GM06990 (cell line): Measurements from ENCODE around the gene SBK1.
"Not testable (repeated sequence)": the region's sequence is repeated elsewhere in the genome, so short reads cannot be mapped to it uniquely, and the experiment has no call there.

Source experiments
- DNase-seq: peaks from one replicate; pipeline ENCODE4 v3.0.0-alpha.2; 2011; ENCODE audit not compliant: insufficient read length; ENCODE audit errors: extremely low read depth
- H3K27me3 ChIP-seq: replicated peaks from 2 replicates; pipeline ENCODE4 v1.6.0; 2011; ENCODE audit warnings: low read length; ENCODE audit not compliant: control insufficient read depth, insufficient read depth
- H3K36me3 ChIP-seq: 2 replicates; pipeline ENCODE4 v1.5.1; 2011; ENCODE audit warnings: low read length; ENCODE audit not compliant: control insufficient read depth, insufficient read depth
- H3K4me3 ChIP-seq: replicated peaks from 2 replicates; pipeline ENCODE4 v1.5.1; 2011; ENCODE audit warnings: low read depth, mild to moderate bottlenecking, control low read depth, low read length
- TF ChIP-seq, protein P1 (sequence below): IDR thresholded peaks from 2 replicates; pipeline ENCODE4 v1.5.1; 2011; ENCODE audit warnings: low read length, control low read depth, mild to moderate bottlenecking, inconsistent platforms; ENCODE audit not compliant: insufficient read depth, poor library complexity, severe bottlenecking

The SBK1 gene

GRCh38 chr16:28321700-28322411 lies 29.5 kb downstream of the SBK1 start:
- no peak for DNase-seq
- H3K36me3 ChIP-seq, result no peaks in the 10 kb centered on the region

DNA sequence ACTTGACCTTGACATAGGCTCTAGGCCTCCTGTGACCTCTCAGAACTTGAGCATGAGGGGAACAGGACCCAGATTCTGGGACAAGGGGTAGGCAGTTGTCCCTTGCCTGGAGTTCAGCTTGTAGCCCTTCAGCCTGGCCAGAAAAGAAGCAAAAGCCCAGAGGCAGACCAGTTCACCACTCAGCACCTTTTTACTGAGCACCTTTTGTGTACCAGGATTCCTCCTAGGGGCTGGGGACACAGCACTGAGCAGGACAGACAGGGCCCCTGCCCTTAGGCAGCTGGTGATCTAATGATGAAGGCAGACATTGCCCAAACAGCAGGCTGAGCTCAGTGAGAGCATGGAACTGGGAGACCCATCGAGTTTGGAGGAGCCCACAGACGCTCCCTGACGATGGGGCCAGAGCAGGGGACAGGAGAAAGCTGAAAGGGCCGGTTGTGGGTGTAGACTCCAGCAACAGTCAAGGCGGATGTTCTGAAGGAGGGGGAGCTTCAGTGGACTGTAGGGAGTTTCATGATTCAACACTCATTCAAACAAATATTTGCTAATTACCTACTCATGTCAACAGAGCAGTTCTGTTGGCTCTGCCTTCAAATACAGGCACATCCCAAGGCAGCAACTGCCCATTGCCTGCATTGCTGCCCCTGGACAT lies 32.0 kb downstream of the SBK1 start:
- Histone ChIP-seq H3K4me3 (no peak overlapping the region), H3K36me3 (no peaks in the 10 kb centered on the region), H3K27me3 (no peaks in the 10 kb centered on the region)
- no peak for DNase-seq
- TF ChIP-seq, protein P1, sequence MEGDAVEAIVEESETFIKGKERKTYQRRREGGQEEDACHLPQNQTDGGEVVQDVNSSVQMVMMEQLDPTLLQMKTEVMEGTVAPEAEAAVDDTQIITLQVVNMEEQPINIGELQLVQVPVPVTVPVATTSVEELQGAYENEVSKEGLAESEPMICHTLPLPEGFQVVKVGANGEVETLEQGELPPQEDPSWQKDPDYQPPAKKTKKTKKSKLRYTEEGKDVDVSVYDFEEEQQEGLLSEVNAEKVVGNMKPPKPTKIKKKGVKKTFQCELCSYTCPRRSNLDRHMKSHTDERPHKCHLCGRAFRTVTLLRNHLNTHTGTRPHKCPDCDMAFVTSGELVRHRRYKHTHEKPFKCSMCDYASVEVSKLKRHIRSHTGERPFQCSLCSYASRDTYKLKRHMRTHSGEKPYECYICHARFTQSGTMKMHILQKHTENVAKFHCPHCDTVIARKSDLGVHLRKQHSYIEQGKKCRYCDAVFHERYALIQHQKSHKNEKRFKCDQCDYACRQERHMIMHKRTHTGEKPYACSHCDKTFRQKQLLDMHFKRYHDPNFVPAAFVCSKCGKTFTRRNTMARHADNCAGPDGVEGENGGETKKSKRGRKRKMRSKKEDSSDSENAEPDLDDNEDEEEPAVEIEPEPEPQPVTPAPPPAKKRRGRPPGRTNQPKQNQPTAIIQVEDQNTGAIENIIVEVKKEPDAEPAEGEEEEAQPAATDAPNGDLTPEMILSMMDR, result no peak

More at GRCh38 chr16:28321700-28322411, 29.5 kb downstream of the SBK1 start:
- Histone ChIP-seq H3K27me3 (no peaks in the 10 kb centered on the region; the same call in 1 of the 2 replicates), H3K4me3 (no peak overlapping the region)
- TF ChIP-seq, protein P1, result peak; percentile 92

DNA sequence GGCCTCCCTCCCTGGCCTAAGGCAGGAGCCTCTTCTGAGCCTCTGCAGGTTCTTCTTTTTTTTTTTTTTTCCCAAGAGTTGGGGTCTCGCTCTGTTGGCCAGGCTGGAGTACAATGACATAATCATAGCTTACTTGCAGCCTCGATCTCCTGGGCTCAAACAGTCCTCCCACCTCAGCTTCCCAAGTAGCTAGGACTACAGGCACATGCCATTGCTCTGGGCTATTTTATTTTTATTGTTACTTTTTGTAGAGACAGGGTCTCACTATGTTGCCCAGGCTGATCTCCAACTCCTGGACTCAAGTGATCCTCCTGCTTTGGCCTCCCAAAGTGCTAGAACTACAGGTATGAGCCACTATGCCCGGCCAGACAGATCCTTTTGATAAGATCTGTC lies 32.6 kb downstream of the SBK1 start:
- TF ChIP-seq, protein P1, result no peak
- DNase-seq, result no peak
- no peaks in the 10 kb centered on the region for H3K27me3 ChIP-seq
- H3K36me3 ChIP-seq, result no peaks in the 10 kb centered on the region
- H3K4me3 ChIP-seq, result no peak overlapping the region

- Histone ChIP-seq H3K4me3 (no peak overlapping the region), H3K36me3 (no peaks in the 10 kb centered on the region), H3K27me3 (no peaks in the 10 kb centered on the region)
- no peak for DNase-seq
- TF ChIP-seq, protein P1, result peak; percentile 95
These were observed 34.7 kb downstream of the SBK1 start for GRCh38 chr16:28326881-28327610.

DNA sequence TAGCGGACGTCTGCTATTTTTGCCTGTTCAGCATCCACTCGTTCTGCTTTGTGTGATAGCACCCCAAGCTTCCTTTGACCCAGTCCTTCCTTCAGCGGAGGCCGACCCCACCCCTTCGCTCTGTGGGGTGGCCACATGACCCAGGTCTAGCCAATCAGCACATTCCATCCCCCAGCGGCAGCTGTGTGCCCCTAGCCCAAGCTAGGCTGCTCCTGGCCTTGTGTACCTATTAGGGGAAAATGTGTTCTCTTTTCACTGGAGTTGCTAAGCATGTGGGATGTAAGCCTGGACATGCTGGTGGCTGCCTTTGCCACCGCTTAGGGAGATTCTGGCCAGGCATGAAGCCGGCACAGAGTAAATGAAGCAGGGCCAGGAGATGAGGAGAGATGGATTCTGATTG lies 37.9 kb downstream of the SBK1 start:
- not testable (repeated sequence) for H3K36me3 ChIP-seq, H3K27me3 ChIP-seq, DNase-seq, H3K4me3 ChIP-seq

DNA sequence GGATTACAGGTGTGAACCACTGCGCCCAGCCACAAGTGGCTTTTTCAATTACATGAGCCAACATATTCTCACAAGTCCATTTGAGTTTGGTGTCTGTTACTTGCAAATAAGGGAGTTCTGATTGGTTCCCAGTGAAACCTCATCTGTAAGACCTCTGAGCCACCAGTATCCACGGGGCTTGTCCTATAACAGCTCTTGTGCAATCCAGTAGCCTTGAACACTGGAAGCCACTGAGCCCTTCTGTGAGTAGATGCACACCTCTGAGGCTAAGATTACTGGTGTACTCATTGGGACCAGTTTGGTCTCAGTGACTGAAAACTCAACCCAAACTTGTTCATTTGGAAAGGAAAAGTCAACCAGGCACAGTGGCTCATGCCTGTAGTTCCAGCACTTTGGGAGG lies 38.7 kb downstream of the SBK1 start:
- H3K27me3 ChIP-seq, DNase-seq, H3K4me3 ChIP-seq, H3K36me3 ChIP-seq: not testable (repeated sequence)

DNA sequence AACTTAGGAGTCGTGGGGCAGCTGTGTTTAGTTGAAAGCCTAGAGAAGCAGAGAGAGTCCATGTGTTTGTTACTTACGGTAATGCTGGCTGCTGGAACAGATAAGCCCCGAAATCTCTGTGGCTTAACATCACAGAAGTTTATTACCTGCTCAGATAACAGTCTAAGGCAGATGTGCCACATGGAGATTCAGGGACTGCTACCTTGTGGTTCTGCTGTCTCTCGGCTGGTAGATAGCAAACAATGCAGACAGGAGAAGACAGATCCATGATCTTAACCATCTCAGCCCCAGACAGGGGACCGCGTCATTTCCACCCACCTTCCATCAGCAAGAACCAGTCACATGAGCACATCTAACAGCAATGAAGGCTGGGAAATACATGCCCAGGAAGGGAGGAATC lies 40.3 kb downstream of the SBK1 start:
- not testable (repeated sequence) for DNase-seq, H3K4me3 ChIP-seq, H3K36me3 ChIP-seq, H3K27me3 ChIP-seq

GRCh38 chr16:28335678-28336077 lies 43.4 kb downstream of the SBK1 start:
- not testable (repeated sequence) for H3K36me3 ChIP-seq, H3K4me3 ChIP-seq, DNase-seq, H3K27me3 ChIP-seq

- H3K36me3 ChIP-seq, H3K27me3 ChIP-seq, H3K4me3 ChIP-seq, DNase-seq: not testable (repeated sequence)
These were observed 44.8 kb downstream of the SBK1 start for GRCh38 chr16:28336940-28337710.
